Right lobe of liver (tissue), 6 donors: Measurements from ENCODE around the gene KRT80. TPM values are rescaled to one million over a fixed set of nuclear protein-coding genes. Genes with fewer than 3 reads are reported as not detected.

Experiments
- ATAC-seq, 4 donors: fragments of 200-7000 bp; cut with Tn5 transposase; one replicate each; pipeline ENCODE4 v1.9.1; 2020; ENCODE audit warnings: mild to moderate bottlenecking in 4 of 4, moderate library complexity in 4 of 4
- DNase-seq, 3 donors: peaks; one replicate each; pipeline ENCODE4 v3.0.0-alpha.2; 2020
- H3K27ac ChIP-seq, 3 donors: fragments of 200-600 bp; one replicate each; pipeline ENCODE4 v1.8.0; 2022
- H3K27me3 ChIP-seq, 2 donors: fragments of 200-600 bp; one replicate each; pipeline ENCODE4 v1.8.0; 2022
- H3K36me3 ChIP-seq, 4 donors: fragments of 200-600 bp; sonication (generic) in 1 of 4; one replicate each; pipeline versions ENCODE4 v1.5.1 to v1.8.0; 2017 to 2022; ENCODE audit warnings: control low read depth in 1 of 4
- H3K4me1 ChIP-seq, 4 donors: fragments of 200-600 bp; sonication (generic) in 1 of 4; one replicate each; pipeline versions ENCODE4 v1.5.1 to v1.8.0; 2017 to 2022; ENCODE audit warnings: control low read depth in 1 of 4
- H3K4me3 ChIP-seq, 3 donors: fragments of 200-600 bp; one replicate each; pipeline ENCODE4 v1.8.0; 2022
- H3K9me3 ChIP-seq, 4 donors: fragments of 200-600 bp; sonication (generic) in 1 of 4; one replicate each; pipeline versions ENCODE4 v1.5.1 to v1.8.0; 2017 to 2022; ENCODE audit warnings: control low read depth in 1 of 4
- CTCF ChIP-seq, 4 donors: fragments of 200-600 bp in 3 of 4; fragments of 450-650 bp in 1 of 4; IDR thresholded peaks; one replicate each; pipeline versions ENCODE4 v1.5.1 to v1.8.0; 2016 to 2022; ENCODE audit warnings: antibody characterized with exemption in 4 of 4, mild to moderate bottlenecking in 2 of 4
- POLR2A ChIP-seq: fragments of 450-650 bp; IDR thresholded peaks from one replicate; pipeline ENCODE4 v1.6.1; 2017; ENCODE audit warnings: antibody characterized with exemption, mild to moderate bottlenecking
- WGBS: methylation state at CpG from one replicate; pipeline ENCODE4 v1.1.6; 2018; ENCODE audit warnings: low coverage, low lambda C conversion rate; ENCODE audit not compliant: insufficient coverage; ENCODE audit errors: missing lambda C conversion rate; 5-methylcytosine and 5-hydroxymethylcytosine counted together
- intact Hi-C, 2 donors: fragments of 100-400 bp; cut with DNase I; formaldehyde crosslinking; loops; one replicate each; pipeline versions ENCODE4 v1.11.2 to v1.14.1; 2022
- total RNA-seq, 6 experiments: library from RNA; depleted of rRNA in 2 of 6; stranded (reverse); fragments of >200 nt in 2 of 6; fragmentation: NEBNext Ultra II Directional in 3 of 6; extraction: Animal tissue kit (Norgen Biotek cat#: 25700) in 3 of 6; gene quantifications; one replicate each; pipeline versions ENCODE4 v1.1.0 to v1.2.4, GENCODE V29; 2016 to 2023
- donor health status: DM: no; HTN: yes; CAD: no.
- donor health status: DM: no; HTN: no; CAD: no.
- donor health status: DM: no; HTN: no; CAD: no.
- donor health status: DM: no; HTN: yes; CAD: no.
- donor health status: DM: no; HTN: yes; CAD: no.

The KRT80 gene
- total RNA-seq, 6 experiments from 2014 or later, result 0.09 to 0.51 (median 0.15) TPM

GRCh38 chr12:52232203-52232673 is 40.4 kb upstream of the KRT80 start:
- H3K27me3 ChIP-seq, result no peaks in the 10 kb centered on the region
- WGBS, result 20% methylated on average over 5 of the region's 12 CpGs
- ATAC-seq, result no peak
- no peaks in the 10 kb centered on the region for H3K36me3 ChIP-seq
- H3K27ac ChIP-seq, result no peak overlapping the region
- TF ChIP-seq POLR2A, result no peak
- no peak for DNase-seq
- no peak overlapping the region for H3K4me3 ChIP-seq
- peaks cover 0 to 5% (median 0%) of the 10 kb centered on the region in 4 donors for H3K4me1 ChIP-seq
- no peaks in the 10 kb centered on the region for H3K9me3 ChIP-seq
- intact Hi-C loops, result no loop called here

GRCh38 chr12:52231305-52232202 is 39.7 kb upstream of the KRT80 start:
- TF ChIP-seq CTCF (IDR thresholded peaks at IDR 0.05) (no peak), POLR2A (no peak)
- ATAC-seq (no peak), DNase-seq (no peak)
- Histone ChIP-seq H3K36me3 (no peaks in the 10 kb centered on the region), H3K27ac (no peak overlapping the region), H3K4me1 (peaks cover 0 to 5% (median 0%) of the 10 kb centered on the region in 4 donors), H3K4me3 (no peak overlapping the region), H3K27me3 (no peaks in the 10 kb centered on the region), H3K9me3 (no peaks in the 10 kb centered on the region)
- intact Hi-C loops, result no loop called here
- 46% methylated on average over 15 of the region's 16 CpGs for WGBS

GRCh38 chr12:52230364-52231281 is 38.8 kb upstream of the KRT80 start:
- H3K4me1 ChIP-seq, result peaks cover 0 to 5% (median 0%) of the 10 kb centered on the region in 4 donors
- H3K36me3 ChIP-seq, result no peaks in the 10 kb centered on the region
- peak in 2 of 4 donors; percentile 15 to 20 for ATAC-seq
- H3K9me3 ChIP-seq, result no peaks in the 10 kb centered on the region
- 31% methylated on average over 7 of the region's 8 CpGs for WGBS
- no peak for TF ChIP-seq POLR2A
- no peak for TF ChIP-seq CTCF (IDR thresholded peaks at IDR 0.05)
- no peak for DNase-seq
- H3K27ac ChIP-seq, result no peak overlapping the region
- no peak overlapping the region for H3K4me3 ChIP-seq
- H3K27me3 ChIP-seq, result no peaks in the 10 kb centered on the region
- intact Hi-C loops, result no loop called here

GRCh38 chr12:52229836-52230343 is 38.1 kb upstream of the KRT80 start:
- DNase-seq, result no peak
- H3K9me3 ChIP-seq, result no peaks in the 10 kb centered on the region
- intact Hi-C loops, result no loop called here
- H3K4me3 ChIP-seq, result no peak overlapping the region
- 28% methylated on average over 2 of the region's 2 CpGs for WGBS
- H3K36me3 ChIP-seq, result no peaks in the 10 kb centered on the region
- TF ChIP-seq CTCF (IDR thresholded peaks at IDR 0.05) (no peak), POLR2A (no peak)
- peaks cover 0 to 5% (median 0%) of the 10 kb centered on the region in 4 donors for H3K4me1 ChIP-seq
- H3K27ac ChIP-seq, result no peak overlapping the region
- ATAC-seq, result no peak
- H3K27me3 ChIP-seq, result no peaks in the 10 kb centered on the region
